NB4 (cell line): Measurements from ENCODE around the gene RIPOR1.

Experiments
- MYC ChIP-seq: IDR thresholded peaks from 2 replicates; pipeline ENCODE4 v1.6.1; 2011; ENCODE audit warnings: low read depth, low read length
- POLR2A ChIP-seq: IDR thresholded peaks from 2 replicates; pipeline ENCODE4 v1.6.1; 2011; ENCODE audit warnings: mild to moderate bottlenecking; ENCODE audit not compliant: insufficient read length; ENCODE audit errors: extremely low read depth
- TF ChIP-seq, protein P1 (sequence below): IDR thresholded peaks from one replicate; pipeline ENCODE4 v1.5.1; 2012; ENCODE audit warnings: low read depth, low read length

DNA sequence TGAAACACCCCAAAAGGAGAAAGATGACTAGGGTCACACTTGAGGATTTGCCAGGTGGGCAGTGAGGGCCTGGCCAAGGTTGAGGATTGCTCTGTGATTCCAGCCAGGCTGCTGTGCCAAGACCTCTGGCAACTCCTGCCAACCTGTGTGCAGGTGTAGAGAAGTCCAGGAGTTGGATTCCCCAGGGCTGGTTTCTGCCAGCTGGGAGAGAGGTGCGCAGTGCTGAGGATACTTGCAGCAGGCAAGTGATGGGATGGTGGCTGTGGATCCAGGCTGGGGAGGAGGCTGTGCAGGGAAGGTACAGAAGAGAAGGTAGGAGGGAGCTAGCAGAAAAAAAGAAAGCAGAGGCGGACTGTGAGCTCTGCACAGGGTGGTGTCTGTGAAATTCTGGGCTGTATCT, 6.6 kb downstream of the RIPOR1 start:
- TF ChIP-seq, protein P1, sequence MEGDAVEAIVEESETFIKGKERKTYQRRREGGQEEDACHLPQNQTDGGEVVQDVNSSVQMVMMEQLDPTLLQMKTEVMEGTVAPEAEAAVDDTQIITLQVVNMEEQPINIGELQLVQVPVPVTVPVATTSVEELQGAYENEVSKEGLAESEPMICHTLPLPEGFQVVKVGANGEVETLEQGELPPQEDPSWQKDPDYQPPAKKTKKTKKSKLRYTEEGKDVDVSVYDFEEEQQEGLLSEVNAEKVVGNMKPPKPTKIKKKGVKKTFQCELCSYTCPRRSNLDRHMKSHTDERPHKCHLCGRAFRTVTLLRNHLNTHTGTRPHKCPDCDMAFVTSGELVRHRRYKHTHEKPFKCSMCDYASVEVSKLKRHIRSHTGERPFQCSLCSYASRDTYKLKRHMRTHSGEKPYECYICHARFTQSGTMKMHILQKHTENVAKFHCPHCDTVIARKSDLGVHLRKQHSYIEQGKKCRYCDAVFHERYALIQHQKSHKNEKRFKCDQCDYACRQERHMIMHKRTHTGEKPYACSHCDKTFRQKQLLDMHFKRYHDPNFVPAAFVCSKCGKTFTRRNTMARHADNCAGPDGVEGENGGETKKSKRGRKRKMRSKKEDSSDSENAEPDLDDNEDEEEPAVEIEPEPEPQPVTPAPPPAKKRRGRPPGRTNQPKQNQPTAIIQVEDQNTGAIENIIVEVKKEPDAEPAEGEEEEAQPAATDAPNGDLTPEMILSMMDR, result no peak
- TF ChIP-seq MYC (no peak), POLR2A (no peak)
